ENCODE measurements around the gene NEFH. TPM values are rescaled to one million over a fixed set of nuclear protein-coding genes. Genes with fewer than 3 reads are reported as not detected.
A peak's percentile ranks its signal among the peaks of the same experiment; 100 is the strongest.

Gene NEFH
- total and polyA plus RNA-seq, 12 donors: 6.8 to 81.1 (median 20.6) TPM

- DNase-seq: peak in 1 of 7 donors; percentile 57
- H3K4me3 ChIP-seq: no peak overlapping the region
- 39 to 58% (median 51%) methylated on average over 4 of the region's 4 CpGs for WGBS, 4 donors
- H3K4me1 ChIP-seq (replicated peaks in 1 of 2): no peaks in the 10 kb centered on the region
- no peaks in the 10 kb centered on the region for H3K27me3 ChIP-seq
- intact Hi-C loops (cut with DNase I): no loop called here
- no peaks in the 10 kb centered on the region for H3K9me3 ChIP-seq (replicated peaks in 1 of 3)
- H3K27ac ChIP-seq: no peak overlapping the region
- TF ChIP-seq, protein P1, sequence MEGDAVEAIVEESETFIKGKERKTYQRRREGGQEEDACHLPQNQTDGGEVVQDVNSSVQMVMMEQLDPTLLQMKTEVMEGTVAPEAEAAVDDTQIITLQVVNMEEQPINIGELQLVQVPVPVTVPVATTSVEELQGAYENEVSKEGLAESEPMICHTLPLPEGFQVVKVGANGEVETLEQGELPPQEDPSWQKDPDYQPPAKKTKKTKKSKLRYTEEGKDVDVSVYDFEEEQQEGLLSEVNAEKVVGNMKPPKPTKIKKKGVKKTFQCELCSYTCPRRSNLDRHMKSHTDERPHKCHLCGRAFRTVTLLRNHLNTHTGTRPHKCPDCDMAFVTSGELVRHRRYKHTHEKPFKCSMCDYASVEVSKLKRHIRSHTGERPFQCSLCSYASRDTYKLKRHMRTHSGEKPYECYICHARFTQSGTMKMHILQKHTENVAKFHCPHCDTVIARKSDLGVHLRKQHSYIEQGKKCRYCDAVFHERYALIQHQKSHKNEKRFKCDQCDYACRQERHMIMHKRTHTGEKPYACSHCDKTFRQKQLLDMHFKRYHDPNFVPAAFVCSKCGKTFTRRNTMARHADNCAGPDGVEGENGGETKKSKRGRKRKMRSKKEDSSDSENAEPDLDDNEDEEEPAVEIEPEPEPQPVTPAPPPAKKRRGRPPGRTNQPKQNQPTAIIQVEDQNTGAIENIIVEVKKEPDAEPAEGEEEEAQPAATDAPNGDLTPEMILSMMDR (IDR thresholded peaks at IDR 0.05): no peak
- no peak for TF ChIP-seq POLR2A (IDR thresholded peaks at IDR 0.05)
- no peaks in the 10 kb centered on the region for H3K36me3 ChIP-seq (replicated peaks in 1 of 2)
These were observed 22.3 kb upstream of the NEFH start for GRCh38 chr22:29457730-29458129.

GRCh38 chr22:29458551-29458950 is 21.5 kb upstream of the NEFH start:
- H3K4me3 ChIP-seq: no peak overlapping the region
- no peaks in the 10 kb centered on the region for H3K4me1 ChIP-seq (replicated peaks in 1 of 2)
- intact Hi-C loops (cut with DNase I): no loop called here
- H3K9me3 ChIP-seq (replicated peaks in 1 of 3): no peaks in the 10 kb centered on the region
- H3K27ac ChIP-seq: no peak overlapping the region
- no peaks in the 10 kb centered on the region for H3K36me3 ChIP-seq (replicated peaks in 1 of 2)
- no peaks in the 10 kb centered on the region for H3K27me3 ChIP-seq
- no peak for TF ChIP-seq POLR2A (IDR thresholded peaks at IDR 0.05)
- TF ChIP-seq, protein P1 (IDR thresholded peaks at IDR 0.05): no peak
- no peak for DNase-seq

DNA sequence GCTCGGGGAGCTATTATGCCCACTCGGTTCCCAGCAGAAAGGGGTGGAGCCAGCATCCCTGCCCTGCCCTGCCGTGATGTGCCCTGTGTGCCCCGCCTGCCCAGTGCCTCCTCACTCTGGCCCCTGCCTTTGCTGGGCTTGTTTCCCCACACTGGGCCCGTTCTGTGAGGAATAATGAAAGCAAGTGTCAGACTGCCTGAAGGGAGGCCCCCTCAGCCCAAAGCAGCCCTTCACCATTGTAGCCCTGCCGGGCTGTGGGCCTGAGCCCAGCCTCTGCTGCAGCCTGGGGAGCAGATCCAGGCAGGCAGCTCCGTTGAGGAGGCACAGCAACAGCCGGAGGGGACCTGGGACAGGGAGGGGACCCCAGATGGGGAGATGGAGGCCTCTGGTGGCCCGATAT is 20.2 kb upstream of the NEFH start:
- Histone ChIP-seq H3K36me3 (replicated peaks in 1 of 2) (no peaks in the 10 kb centered on the region), H3K4me3 (no peak overlapping the region), H3K9me3 (replicated peaks in 1 of 3) (no peaks in the 10 kb centered on the region), H3K4me1 (replicated peaks in 1 of 2) (no peaks in the 10 kb centered on the region), H3K27ac (no peak overlapping the region), H3K27me3 (no peaks in the 10 kb centered on the region)
- no peak for TF ChIP-seq POLR2A (IDR thresholded peaks at IDR 0.05)
- TF ChIP-seq, protein P1 (IDR thresholded peaks at IDR 0.05): no peak
- intact Hi-C loops (cut with DNase I): no loop called here
- no peak for DNase-seq
- WGBS, 4 donors: 73 to 83% (median 78%) methylated on average over 6 to 9 of the region's 9 CpGs

DNA sequence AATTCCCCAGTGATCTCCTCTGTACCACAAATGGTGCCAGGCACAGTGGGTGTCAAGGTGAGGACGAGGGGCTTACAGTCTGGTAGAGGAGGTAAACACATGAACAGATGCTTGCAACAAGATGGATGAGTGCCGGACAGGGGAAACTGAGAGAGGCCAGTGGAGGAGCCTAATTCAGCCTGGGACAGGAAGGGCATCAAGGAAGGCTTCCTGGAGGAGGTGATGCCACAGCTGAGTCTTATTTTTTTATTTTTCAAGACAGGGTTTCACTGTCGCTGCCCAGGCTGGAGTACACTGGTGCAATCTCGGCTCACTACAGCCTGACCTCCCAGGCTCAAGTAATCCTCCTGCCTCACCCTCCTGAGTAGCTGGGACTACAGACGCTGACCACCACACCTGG is 18.8 kb upstream of the NEFH start:
- H3K9me3 ChIP-seq (replicated peaks in 1 of 3): no peaks in the 10 kb centered on the region
- no peaks in the 10 kb centered on the region for H3K27me3 ChIP-seq
- no peaks in the 10 kb centered on the region for H3K4me1 ChIP-seq (replicated peaks in 1 of 2)
- no peak overlapping the region for H3K27ac ChIP-seq
- H3K36me3 ChIP-seq (replicated peaks in 1 of 2): no peaks in the 10 kb centered on the region
- no peak for TF ChIP-seq POLR2A (IDR thresholded peaks at IDR 0.05)
- TF ChIP-seq, protein P1 (IDR thresholded peaks at IDR 0.05): no peak
- H3K4me3 ChIP-seq: no peak overlapping the region
- WGBS, 4 donors: 87 to 91% (median 88%) methylated on average over 4 to 5 of the region's 5 CpGs
- intact Hi-C loops (cut with DNase I): no loop called here
- no peak for DNase-seq
